Measurements from ENCODE around the gene CHN2.

The CHN2 gene

DNA sequence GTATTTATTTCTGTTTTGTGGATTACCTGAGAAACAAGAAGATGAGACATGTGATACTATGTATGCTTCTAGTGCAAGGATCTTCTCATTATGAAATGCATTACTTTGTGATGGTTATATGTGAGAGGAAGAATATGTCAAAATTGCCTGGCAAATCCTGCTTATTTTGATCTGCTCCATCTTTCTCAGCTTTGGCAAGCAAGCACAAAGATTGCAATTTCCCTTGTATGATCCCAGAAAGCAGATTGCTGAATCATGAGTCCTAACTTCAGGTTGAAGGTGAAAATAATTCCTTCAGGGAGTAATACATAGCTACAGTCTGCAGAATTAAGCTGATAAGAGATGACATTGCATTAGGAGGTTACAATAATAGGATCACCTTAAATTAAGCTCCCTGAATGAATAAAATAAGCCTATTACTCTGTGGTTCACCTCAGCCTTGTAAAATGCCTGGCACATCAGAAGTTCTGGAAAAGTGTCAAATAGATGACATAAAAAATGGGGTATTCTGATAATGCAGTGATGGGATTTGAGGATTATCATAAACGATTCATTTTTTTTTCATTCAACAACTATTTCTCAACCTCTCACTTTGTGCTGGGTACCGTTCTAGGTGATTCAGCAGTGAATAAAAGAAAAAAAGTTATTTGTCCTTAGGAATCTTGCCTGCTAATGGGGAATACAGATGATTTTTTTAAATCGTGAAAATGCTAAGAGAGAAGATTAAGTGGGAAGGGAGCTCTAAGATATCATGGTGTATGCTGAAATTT is 120.7 kb downstream of the CHN2 start:
- no peak for DNase-seq

GRCh38 chr7:29315892-29316270 is 121.3 kb downstream of the CHN2 start:
- DNase-seq, result no peak

DNA sequence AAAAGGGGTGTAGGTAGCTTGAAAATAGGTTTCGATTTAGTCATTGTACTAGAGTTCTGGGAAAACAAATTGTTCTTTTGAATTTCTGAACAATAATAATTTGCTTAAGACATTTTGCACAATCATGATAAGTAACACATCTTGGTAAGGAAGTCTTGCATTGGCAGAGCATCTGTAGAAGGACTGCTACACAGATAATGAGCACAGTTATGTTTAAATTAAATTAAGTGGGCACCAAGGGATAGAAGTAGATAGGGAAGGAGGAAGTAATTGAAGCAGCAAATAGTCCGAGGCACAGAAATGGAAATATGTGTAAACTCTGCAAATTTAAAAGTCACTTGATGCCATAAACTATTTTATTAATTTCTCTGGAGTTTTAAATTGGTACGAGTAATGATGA is 122.4 kb downstream of the CHN2 start:
- no peak for DNase-seq

GRCh38 chr7:29318853-29319718 is 124.5 kb downstream of the CHN2 start:
- no peak for DNase-seq

GRCh38 chr7:29319719-29320521 is 125.3 kb downstream of the CHN2 start:
- DNase-seq, result no peak

DNA sequence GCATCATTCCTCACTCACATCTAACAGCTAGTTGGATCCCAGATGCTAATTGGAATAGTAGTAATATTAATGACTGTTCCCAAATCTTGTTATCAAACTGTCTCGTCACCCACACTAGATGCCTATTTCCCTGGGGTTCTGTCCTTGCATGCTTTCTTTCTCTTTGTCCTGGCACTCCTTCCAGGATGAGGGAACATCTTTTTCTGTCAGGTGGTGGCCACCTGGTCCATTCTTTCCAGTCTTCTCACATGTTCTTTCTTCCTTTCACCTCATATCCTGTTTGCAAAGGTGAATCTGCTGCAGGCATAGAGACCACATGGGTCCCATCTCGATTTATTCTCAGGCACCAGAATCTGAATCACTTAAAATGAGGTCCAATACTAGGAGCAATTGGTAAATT is 126.0 kb downstream of the CHN2 start:
- no peak for DNase-seq

GRCh38 chr7:29322023-29322712 is 127.6 kb downstream of the CHN2 start:
- DNase-seq, result no peak

DNA sequence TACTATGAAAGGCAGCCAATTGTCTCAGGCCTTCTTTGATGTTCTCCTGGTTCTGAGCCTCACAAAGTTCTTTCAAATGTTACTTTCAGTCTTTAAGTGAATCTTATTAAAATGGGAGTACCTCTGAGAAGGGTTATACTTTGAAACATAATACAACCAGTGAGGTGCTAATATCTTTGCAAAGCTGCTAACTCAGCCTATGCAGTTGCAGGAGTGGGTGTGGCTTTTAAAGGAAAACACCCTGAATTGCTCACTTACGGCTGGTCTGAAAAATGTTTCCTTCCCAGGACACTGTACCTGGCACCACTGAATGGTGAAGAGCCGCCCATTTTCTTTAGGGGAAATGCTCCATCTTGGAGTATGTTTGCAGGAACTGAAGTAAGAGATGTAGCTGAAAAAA is 130.9 kb downstream of the CHN2 start:
- no peak for DNase-seq

GRCh38 chr7:29326864-29327263 is 132.3 kb downstream of the CHN2 start:
- DNase-seq, result no peak

GRCh38 chr7:29327455-29327854 is 132.9 kb downstream of the CHN2 start:
- DNase-seq, result peak; percentile 53 to 72

GRCh38 chr7:29328045-29328444 is 133.5 kb downstream of the CHN2 start:
- no peak for DNase-seq

- no peak for DNase-seq
Observed at GRCh38 chr7:29328811-29329210, 134.2 kb downstream of the CHN2 start.

DNA sequence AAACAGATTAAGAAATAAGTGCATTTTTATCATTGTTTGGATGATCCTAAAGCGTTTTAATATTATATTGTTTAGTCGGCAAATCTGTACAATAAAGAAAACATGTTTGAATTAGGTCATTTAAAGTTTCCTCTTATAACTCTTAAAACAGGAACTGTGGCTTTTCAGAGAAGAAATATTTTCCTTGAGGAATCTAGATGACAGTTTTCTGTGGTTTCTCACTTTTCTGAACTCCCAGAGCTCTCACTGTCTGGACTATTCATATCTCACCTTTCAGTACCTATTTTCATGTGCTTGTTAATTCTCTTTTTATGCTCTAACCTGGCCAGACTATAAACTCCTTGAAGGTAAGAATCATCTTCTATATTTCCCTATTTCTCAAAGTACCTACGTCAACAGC is 135.1 kb downstream of the CHN2 start:
- no peak for DNase-seq

DNA sequence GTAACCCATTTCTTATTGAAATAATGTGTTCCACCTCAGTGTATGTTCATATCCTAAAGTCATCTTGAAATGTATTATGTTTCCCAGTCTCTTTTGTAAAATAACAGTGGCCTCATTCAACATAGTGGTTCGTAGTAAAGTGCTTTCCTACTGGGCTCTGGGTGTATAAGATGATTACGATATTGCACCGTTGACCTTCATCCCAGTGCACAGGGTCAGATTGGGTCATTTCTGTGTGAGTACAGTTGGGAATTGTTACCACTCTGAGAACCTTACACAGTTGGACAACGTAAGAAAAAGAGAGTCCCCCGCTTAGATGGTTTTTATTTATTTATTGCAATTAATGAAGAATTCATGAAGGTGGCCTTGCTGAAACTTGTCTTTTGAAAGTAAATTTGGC is 135.6 kb downstream of the CHN2 start:
- no peak for DNase-seq

DNA sequence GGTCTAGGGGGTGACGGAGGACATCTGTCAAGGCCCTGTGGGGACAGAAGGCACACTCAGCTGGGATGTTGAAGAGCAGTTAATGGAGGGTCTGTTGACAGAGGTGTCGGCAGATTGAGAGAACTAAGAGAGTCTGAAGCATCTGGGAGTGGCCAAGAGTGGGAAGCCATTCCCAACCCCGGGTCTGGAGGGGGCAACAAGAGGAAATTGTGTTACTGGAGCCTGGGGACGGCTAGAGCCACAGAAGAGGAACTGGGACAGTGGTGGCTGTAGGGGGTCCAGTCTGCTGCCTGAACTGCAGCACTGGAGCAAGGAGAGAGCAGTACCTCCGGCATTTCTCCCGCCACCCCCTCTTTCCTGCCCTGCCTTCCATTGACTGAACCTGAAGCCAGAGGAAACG is 136.6 kb downstream of the CHN2 start:
- peak; percentile 78 to 86 for DNase-seq

DNA sequence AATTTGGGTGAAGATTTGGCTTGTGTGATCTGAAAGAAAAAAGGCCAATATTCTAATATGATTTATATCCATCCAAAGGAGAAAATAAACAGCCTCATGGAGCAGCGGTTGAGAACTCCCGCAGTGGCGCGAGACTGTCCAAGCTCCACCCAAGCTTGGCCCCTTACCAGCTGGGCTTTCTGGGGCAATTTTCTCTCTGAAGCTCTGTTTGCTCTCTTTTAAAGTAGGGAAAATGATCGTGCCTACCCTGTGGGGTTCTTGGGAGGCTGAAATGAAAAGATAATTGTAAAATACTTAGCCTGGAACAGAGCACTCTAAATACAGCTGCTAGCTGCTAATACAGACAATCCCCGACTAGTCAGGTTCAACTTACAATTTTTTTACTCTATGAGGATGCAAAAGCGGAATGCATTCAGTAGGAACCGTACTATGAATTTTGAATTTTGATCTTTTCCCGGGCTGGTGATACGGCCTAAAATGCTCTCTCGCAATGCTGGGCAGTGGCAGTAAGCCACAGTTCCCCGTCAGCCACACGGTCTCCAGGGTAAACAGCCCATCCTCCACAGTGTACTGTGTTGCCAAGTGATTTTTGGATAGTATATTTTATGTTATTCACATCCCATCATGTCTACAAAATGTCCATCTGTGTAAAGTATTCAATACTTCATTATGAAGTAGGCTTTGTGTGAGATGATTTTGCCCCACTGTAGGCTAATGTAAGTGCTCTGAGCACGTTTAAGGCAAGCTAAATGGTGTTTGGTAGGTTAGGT is 137.7 kb downstream of the CHN2 start:
- peak; percentile 70 to 77 for DNase-seq

DNA sequence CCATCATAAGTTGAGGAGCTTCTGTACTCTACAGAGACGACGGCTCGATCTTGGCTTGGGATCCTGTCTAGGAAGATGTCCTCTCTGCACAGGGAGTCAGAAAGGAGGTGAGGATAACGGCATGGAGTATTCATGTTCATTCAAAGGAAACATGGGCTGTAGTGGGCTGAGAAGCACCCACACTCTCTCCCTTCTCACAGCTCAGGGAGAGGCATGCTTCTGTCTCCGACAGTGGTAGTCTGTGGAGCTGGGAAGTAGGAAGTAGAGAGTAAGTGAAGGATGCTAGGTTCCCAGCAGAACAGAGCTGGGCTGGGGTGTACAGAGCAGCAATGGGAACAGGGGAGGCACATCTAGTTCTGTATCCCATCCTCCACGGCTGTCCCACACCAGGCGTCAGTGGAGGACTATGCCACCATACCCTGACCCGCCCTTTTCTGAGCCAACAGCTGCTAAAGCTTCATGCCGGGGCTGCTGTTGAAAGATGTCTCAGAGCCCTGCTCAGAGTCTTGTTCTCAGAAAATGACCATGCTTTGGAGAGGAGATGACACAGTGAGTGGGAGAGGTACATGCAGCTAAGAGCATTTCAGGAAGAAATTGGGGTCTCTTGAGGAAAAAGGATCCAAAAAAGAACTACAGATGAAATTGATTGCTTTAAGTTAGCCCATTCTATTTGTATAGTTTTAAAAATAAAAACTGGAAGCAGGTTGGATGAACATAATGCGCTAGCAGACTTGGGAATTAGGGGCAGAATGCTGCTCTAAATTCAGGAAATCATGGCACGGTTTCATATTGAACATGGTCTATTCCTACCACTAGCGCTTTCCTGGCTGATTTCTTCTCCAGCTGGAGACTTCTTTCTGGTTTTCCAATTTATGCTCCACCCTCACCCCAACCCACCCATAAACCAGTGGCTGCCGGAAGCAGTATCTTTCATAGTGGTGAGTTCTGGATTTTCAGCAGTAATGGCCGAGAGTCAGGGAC is 138.6 kb downstream of the CHN2 start:
- DNase-seq, result no peak

- no peak for DNase-seq
Observed at GRCh38 chr7:29335188-29336083, 140.9 kb downstream of the CHN2 start.

- no peak for DNase-seq
Observed at GRCh38 chr7:29337546-29338116, 143.1 kb downstream of the CHN2 start.
